CD4-positive, alpha-beta T cell (primary cell): ENCODE data around the gene MGRN1. TPM values are rescaled to one million over a fixed set of nuclear protein-coding genes. Genes with fewer than 3 reads are reported as not detected.

Source experiments
- ATAC-seq: fragments of 200-7000 bp; cut with Tn5 transposase; one replicate; pipeline ENCODE4 v1.10.0; 2022; ENCODE audit warnings: mild to moderate bottlenecking; ENCODE audit not compliant: poor library complexity
- CTCF ChIA-PET: fragments of 350-600 bp; sonication (Branson Sonifier 250); formaldehyde crosslinking; loops from one replicate; lab custom pipeline; 2021; ENCODE audit warnings: antibody characterized with exemption, inconsistent platforms; lab: Charles Lee
- POLR2A ChIA-PET: fragments of 350-600 bp; sonication (Branson Sonifier 250); formaldehyde crosslinking; loops from one replicate; lab custom pipeline; 2021; ENCODE audit warnings: antibody characterized with exemption, inconsistent platforms; lab: Charles Lee
- DNase-seq, 14 experiments: peaks; one replicate each; pipeline ENCODE4 v3.0.0-alpha.2; 2013 to 2020; ENCODE audit warnings: mixed read lengths in 2 of 14
- H3K27ac ChIP-seq, 2 donors: one replicate each; pipeline versions ENCODE4 v1.5.1 to v1.7.0; 2013; ENCODE audit warnings: low read length in 2 of 2, low read depth in 1 of 2, mild to moderate bottlenecking in 1 of 2
- H3K27me3 ChIP-seq, 2 experiments: 1 replicate in 1 of 2; 2 replicates in 1 of 2; pipeline versions ENCODE4 v1.6.1 to v1.7.0; 2013; ENCODE audit warnings: low read length in 2 of 2, control low read depth in 1 of 2, mild to moderate bottlenecking in 1 of 2, moderate library complexity in 1 of 2; ENCODE audit not compliant: insufficient read depth in 2 of 2, control insufficient read depth in 1 of 2
- H3K36me3 ChIP-seq: one replicate; pipeline ENCODE4 v1.6.1; 2013; ENCODE audit warnings: low read length, control low read depth; ENCODE audit not compliant: insufficient read depth
- H3K4me1 ChIP-seq: one replicate; pipeline ENCODE4 v1.6.1; 2013; ENCODE audit warnings: low read length, control low read depth; ENCODE audit not compliant: insufficient read depth
- H3K4me3 ChIP-seq: one replicate; pipeline ENCODE4 v1.5.1; 2013; ENCODE audit warnings: mild to moderate bottlenecking, low read length, moderate library complexity
- H3K9me3 ChIP-seq, 2 experiments: 1 replicate in 1 of 2; 2 replicates in 1 of 2; pipeline versions ENCODE4 v1.6.1 to v1.7.0; 2013; ENCODE audit warnings: low read length in 2 of 2, mild to moderate bottlenecking in 2 of 2, control low read depth in 1 of 2, moderate library complexity in 1 of 2; ENCODE audit not compliant: control insufficient read depth in 1 of 2, insufficient read depth in 1 of 2
- H3K27ac Mint-ChIP-seq: one replicate; pipeline ENCODE4 v1.8.0; 2020; ENCODE audit warnings: mixed read lengths
- H3K27me3 Mint-ChIP-seq: one replicate; pipeline ENCODE4 v1.8.0; 2021; ENCODE audit warnings: mixed read lengths
- H3K36me3 Mint-ChIP-seq: one replicate; pipeline ENCODE4 v1.8.0; 2021; ENCODE audit warnings: low read depth, mixed read lengths
- H3K4me1 Mint-ChIP-seq: one replicate; pipeline ENCODE4 v1.8.0; 2021; ENCODE audit warnings: low read depth, mixed read lengths
- H3K4me3 Mint-ChIP-seq: one replicate; pipeline ENCODE4 v1.8.0; 2020; ENCODE audit warnings: mild to moderate bottlenecking, mixed read lengths
- H3K9me3 Mint-ChIP-seq: one replicate; pipeline ENCODE4 v1.8.0; 2020; ENCODE audit warnings: mixed read lengths
- CTCF ChIP-seq: fragments of 200-600 bp; IDR thresholded peaks from one replicate; pipeline ENCODE4 v1.8.0; 2022; ENCODE audit warnings: antibody characterized with exemption, mild to moderate bottlenecking
- intact Hi-C, 2 experiments: fragments of 100-400 bp; cut with DNase I in 1 of 2; cut with micrococcal nuclease in 1 of 2; formaldehyde crosslinking; loops; one replicate each; pipeline versions ENCODE4 v1.15.1 to v1.9.0; 2023 to 2025; cut with DNase I, micrococcal nuclease
- total RNA-seq, 174 experiments: library from RNA in 2 of 174; stranded (reverse) in 2 of 174; gene quantifications; one replicate each; pipeline ENCODE4 v1.2.3 and lab custom pipeline; 2021 to 2026

MGRN1 gene
- total RNA-seq, 2 experiments from 2014 or later = 45.9 to 48.6 TPM

- no peaks in the 10 kb centered on the region for H3K9me3 ChIP-seq
- Mint-ChIP-seq H3K27me3 (no peaks in the 10 kb centered on the region), H3K4me1 (peaks cover 33% of the 10 kb centered on the region), H3K36me3 (peaks cover 12% of the 10 kb centered on the region), H3K4me3 (no peak overlapping the region), H3K9me3 (no peaks in the 10 kb centered on the region), H3K27ac (peak overlapping the region; percentile 3)
- peaks cover 24% of the 10 kb centered on the region for H3K36me3 ChIP-seq
- TF ChIP-seq CTCF = no peak
- H3K4me1 ChIP-seq = peaks cover 24% of the 10 kb centered on the region
- DNase-seq (no peak), ATAC-seq (no peak)
- CTCF ChIA-PET = interaction anchor here (0.6 kb wide), 1 partner anchor 22 kb away, joined by 3 read pairs; no protein-coding TSS in a partner anchor
- no peak overlapping the region for H3K27ac ChIP-seq
- POLR2A ChIA-PET = no interaction called here
- H3K27me3 ChIP-seq = no peaks in the 10 kb centered on the region
- intact Hi-C loops = no loop called here
- no peak overlapping the region for H3K4me3 ChIP-seq
These were observed 16.7 kb downstream of the MGRN1 start for GRCh38 chr16:4641306-4641687.

GRCh38 chr16:4641895-4642294, 17.3 kb downstream of the MGRN1 start:
- no peak for TF ChIP-seq CTCF
- H3K4me3 ChIP-seq = no peak overlapping the region
- no peaks in the 10 kb centered on the region for H3K9me3 ChIP-seq
- no peak overlapping the region for H3K27ac Mint-ChIP-seq
- H3K27me3 ChIP-seq = no peaks in the 10 kb centered on the region
- DNase-seq (no peak), ATAC-seq (no peak)
- no peaks in the 10 kb centered on the region for H3K9me3 Mint-ChIP-seq
- intact Hi-C loops = no loop called here
- peaks cover 10% of the 10 kb centered on the region for H3K36me3 Mint-ChIP-seq
- H3K4me1 ChIP-seq = peaks cover 30% of the 10 kb centered on the region
- peaks cover 39% of the 10 kb centered on the region for H3K4me1 Mint-ChIP-seq
- H3K36me3 ChIP-seq = peaks cover 20% of the 10 kb centered on the region
- no peak overlapping the region for H3K27ac ChIP-seq
- no peaks in the 10 kb centered on the region for H3K27me3 Mint-ChIP-seq
- ChIA-PET POLR2A (interaction anchor here (0.6 kb wide), 1 partner anchor 166 kb away, joined by 3 read pairs; no protein-coding TSS in a partner anchor), CTCF (no interaction called here)
- no peak overlapping the region for H3K4me3 Mint-ChIP-seq

- DNase-seq (peak in 3 of 14 experiments; percentile 14 to 55 (median 53)), ATAC-seq (peak; percentile 68)
- intact Hi-C loops = no loop called here
- H3K36me3 ChIP-seq = peaks cover 18% of the 10 kb centered on the region
- no peak overlapping the region for H3K4me3 ChIP-seq
- POLR2A ChIA-PET = no interaction called here
- no peaks in the 10 kb centered on the region for H3K9me3 Mint-ChIP-seq
- TF ChIP-seq CTCF = no peak
- peaks cover 46% of the 10 kb centered on the region for H3K4me1 ChIP-seq
- CTCF ChIA-PET = no interaction called here
- peaks cover 41% of the 10 kb centered on the region for H3K36me3 Mint-ChIP-seq
- H3K27ac ChIP-seq = peak overlapping the region; percentile 40 to 53
- no peaks in the 10 kb centered on the region for H3K27me3 Mint-ChIP-seq
- peaks cover 47% of the 10 kb centered on the region for H3K4me1 Mint-ChIP-seq
- H3K9me3 ChIP-seq = no peaks in the 10 kb centered on the region
- no peaks in the 10 kb centered on the region for H3K27me3 ChIP-seq
- H3K27ac Mint-ChIP-seq = peak overlapping the region; percentile 84
- H3K4me3 Mint-ChIP-seq = no peak overlapping the region
These were observed 22.4 kb downstream of the MGRN1 start for GRCh38 chr16:4646773-4647643.
